Pancreas (tissue), 10 donors: ENCODE results near the gene WWOX. TPM values are rescaled to one million over a fixed set of nuclear protein-coding genes. Genes with fewer than 3 reads are reported as not detected.

ENCODE experiments used
- ATAC-seq, 4 donors: fragments of 200-7000 bp; cut with Tn5 transposase; one replicate each; pipeline versions ENCODE4 v1.8.0 to v1.9.1; 2020; ENCODE audit warnings: mild to moderate bottlenecking in 4 of 4, moderate library complexity in 4 of 4
- DNase-seq, 6 donors: peaks; one replicate each; pipeline ENCODE4 v3.0.0-alpha.2; 2020
- FAIRE-seq: peaks from 2 replicates; lab custom pipeline; 2012; peaks lifted over from hg19 to GRCh38; lab: Jason Lieb, UNC
- H3K27ac ChIP-seq, 4 donors: fragments of 200-600 bp; sonication (generic); 1 replicate in 3 of 4; 2 replicates in 1 of 4; pipeline versions ENCODE4 v1.5.0 to v1.8.0; 2020
- H3K27me3 ChIP-seq, 4 donors: fragments of 200-600 bp; one replicate each; pipeline ENCODE4 v1.8.0; 2021
- H3K36me3 ChIP-seq, 3 donors: fragments of 200-600 bp; sonication (generic) in 1 of 3; one replicate each; pipeline versions ENCODE4 v1.5.0 to v1.8.0; 2020 to 2021
- H3K4me1 ChIP-seq, 3 donors: fragments of 200-600 bp; one replicate each; pipeline ENCODE4 v1.8.0; 2021
- H3K4me3 ChIP-seq, 4 donors: fragments of 200-600 bp; sonication (generic) in 2 of 4; one replicate each; pipeline versions ENCODE4 v1.5.0 to v1.8.0; 2020 to 2021
- H3K9me3 ChIP-seq, 4 donors: fragments of 200-600 bp; one replicate each; pipeline ENCODE4 v1.8.0; 2021
- WGBS, 2 donors: extraction: QIAGEN DNeasy Blood & Tissue Kit; methylation state at CpG; one replicate each; pipeline ENCODE4 v1.1.7; 2013; 5-methylcytosine and 5-hydroxymethylcytosine counted together
- intact Hi-C, 3 donors: fragments of 100-400 bp; cut with DNase I; formaldehyde crosslinking; loops; one replicate each; pipeline versions ENCODE4 v1.11.1 to v1.14.2; 2022
- polyA plus RNA-seq, 2 donors: library from polyadenylated mRNA; stranded (reverse); fragments of 200-250 nt; gene quantifications; one replicate each; pipeline ENCODE4 v1.2.3, GENCODE V29; 2013
- total RNA-seq, 6 donors: library from RNA; stranded (reverse); fragmentation: NEBNext Ultra II Directional in 4 of 6; extraction: Animal tissue kit (Norgen Biotek cat#: 25700) in 4 of 6; gene quantifications; one replicate each; pipeline versions ENCODE4 v1.2.1 to v1.2.4, GENCODE V29; 2021 to 2023
- TF ChIP-seq, protein P1 (sequence below), 4 donors: fragments of 200-600 bp; sonication (generic) in 3 of 4; IDR thresholded peaks; one replicate each; pipeline versions ENCODE4 v1.5.0 to v1.8.0; 2021; ENCODE audit warnings: antibody characterized with exemption in 4 of 4
- donor health status: healthy with polysubstance abuse.
- donor health status: DM: no; HTN: no; CAD: no; lungs with moderate emphysema.
- donor health status: DM: no; HTN: no; CAD: no.
- donor health status: control.
- donor health status: control.
- donor health status: Bipolar disorder and iron deficiency.
- donor health status: DM: yes; HTN: yes; CAD: no.
- donor health status: DM: no; HTN: no; CAD: no.
- donor health status: DM: no; HTN: no; CAD: no.
- donor health status: DM: yes; HTN: yes; CAD: no.

The WWOX gene
- total and polyA plus RNA-seq, 8 donors = 6.8 to 14.4 (median 10.8) TPM

DNA sequence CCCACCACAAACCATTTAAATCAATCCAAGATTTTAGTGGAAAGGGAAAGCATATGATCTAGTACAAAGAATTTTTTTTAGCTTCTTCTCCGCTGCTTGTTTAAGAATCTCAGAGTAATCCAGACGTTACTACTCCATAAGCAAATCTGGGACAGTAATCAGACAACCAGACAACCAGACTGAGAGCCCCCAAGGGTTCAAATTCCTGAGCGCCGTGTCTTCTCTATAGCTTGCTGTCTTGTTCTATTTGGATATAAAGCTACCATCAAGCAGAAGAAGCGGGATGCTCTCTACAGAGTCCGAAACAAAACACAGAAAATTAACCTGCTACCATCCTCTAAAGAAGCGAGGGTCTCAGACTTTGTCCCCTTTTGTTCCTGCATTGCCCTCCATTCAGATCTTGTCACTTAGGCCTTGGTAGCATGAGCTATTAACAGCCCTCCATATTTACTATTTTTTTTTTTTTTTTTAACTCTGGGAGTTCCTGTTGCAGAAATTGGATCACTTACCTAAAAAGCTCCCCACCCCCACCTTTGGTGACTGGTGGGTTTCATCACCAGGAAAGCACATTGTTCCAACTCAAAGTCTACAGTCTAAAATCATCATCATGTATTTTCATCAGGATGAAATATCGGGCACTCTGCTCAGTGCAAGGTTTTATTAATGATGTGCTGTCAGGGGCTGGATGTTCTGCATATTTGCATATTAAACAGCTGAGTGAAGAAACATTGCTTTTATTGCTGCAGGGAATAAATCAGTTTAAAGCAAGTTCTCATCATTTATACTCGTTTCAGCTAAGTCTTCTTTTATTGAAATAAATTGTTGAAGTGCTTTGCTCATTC lies 576.7 kb downstream of the WWOX start:
- H3K4me3 ChIP-seq = no peak overlapping the region
- 88 to 89% methylated on average over 9 of the region's 9 CpGs for WGBS, 2 donors
- ATAC-seq = no peak
- TF ChIP-seq, protein P1, sequence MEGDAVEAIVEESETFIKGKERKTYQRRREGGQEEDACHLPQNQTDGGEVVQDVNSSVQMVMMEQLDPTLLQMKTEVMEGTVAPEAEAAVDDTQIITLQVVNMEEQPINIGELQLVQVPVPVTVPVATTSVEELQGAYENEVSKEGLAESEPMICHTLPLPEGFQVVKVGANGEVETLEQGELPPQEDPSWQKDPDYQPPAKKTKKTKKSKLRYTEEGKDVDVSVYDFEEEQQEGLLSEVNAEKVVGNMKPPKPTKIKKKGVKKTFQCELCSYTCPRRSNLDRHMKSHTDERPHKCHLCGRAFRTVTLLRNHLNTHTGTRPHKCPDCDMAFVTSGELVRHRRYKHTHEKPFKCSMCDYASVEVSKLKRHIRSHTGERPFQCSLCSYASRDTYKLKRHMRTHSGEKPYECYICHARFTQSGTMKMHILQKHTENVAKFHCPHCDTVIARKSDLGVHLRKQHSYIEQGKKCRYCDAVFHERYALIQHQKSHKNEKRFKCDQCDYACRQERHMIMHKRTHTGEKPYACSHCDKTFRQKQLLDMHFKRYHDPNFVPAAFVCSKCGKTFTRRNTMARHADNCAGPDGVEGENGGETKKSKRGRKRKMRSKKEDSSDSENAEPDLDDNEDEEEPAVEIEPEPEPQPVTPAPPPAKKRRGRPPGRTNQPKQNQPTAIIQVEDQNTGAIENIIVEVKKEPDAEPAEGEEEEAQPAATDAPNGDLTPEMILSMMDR (IDR thresholded peaks at IDR 0.05) = no peak
- no peak overlapping the region for H3K27ac ChIP-seq
- no peaks in the 10 kb centered on the region for H3K4me1 ChIP-seq
- no peak for FAIRE-seq
- no peak for DNase-seq
- intact Hi-C loops = no loop called here
- H3K9me3 ChIP-seq = no peaks in the 10 kb centered on the region
- H3K36me3 ChIP-seq = no peaks in the 10 kb centered on the region
- H3K27me3 ChIP-seq = no peaks in the 10 kb centered on the region

DNA sequence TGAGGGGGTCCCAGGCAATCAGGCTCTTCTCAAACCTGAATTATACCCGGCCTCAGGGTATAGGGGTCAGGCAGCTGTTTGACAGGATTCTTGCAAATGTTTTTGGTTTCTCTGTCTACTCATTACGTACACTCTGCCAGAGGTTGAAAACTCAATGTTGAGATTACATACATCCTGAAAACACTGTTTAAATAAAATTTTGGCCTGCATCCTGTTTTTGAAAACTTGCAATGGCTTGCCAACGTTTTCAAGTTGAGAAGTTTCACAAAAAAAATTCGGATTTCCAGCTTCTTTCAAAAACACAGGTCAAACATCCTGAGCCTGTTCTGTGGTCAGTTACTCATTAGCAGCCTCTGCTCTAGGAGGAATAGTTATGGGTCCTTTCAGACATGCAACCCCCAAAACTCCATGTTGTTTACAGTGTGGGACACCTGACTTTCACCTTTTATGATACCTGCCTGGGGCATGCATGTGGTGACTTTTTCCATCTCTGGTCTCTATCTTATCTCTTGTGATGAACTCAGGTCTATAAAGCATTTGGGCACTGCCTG lies 577.8 kb downstream of the WWOX start:
- H3K27ac ChIP-seq = no peak overlapping the region
- H3K36me3 ChIP-seq = no peaks in the 10 kb centered on the region
- ATAC-seq (no peak), FAIRE-seq (no peak), DNase-seq (no peak)
- WGBS, 2 donors = 44 to 53% methylated on average over 4 of the region's 4 CpGs
- intact Hi-C loops = no loop called here
- TF ChIP-seq, protein P1 (IDR thresholded peaks at IDR 0.05) = no peak
- no peaks in the 10 kb centered on the region for H3K4me1 ChIP-seq
- no peaks in the 10 kb centered on the region for H3K9me3 ChIP-seq
- H3K4me3 ChIP-seq = no peak overlapping the region
- no peaks in the 10 kb centered on the region for H3K27me3 ChIP-seq

DNA sequence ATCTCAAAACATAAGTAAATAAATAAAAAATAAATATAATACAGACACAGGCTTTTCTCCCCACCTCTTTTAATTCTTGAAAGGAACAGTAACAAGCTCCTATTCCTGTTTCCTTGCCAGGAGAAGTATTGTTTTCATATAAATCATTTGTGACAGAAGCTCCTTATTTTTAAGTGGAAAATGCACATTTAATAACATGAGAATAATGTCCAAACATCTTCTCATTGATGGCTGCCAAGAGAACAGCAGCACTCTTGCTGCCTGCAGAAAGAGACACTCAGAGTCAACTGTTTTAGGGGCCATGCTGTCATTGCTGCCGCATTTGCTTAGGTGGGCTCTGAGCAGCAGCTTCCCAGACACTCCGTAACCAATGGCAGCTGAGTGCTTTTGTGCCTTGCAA lies 580.1 kb downstream of the WWOX start:
- FAIRE-seq (no peak), DNase-seq (no peak), ATAC-seq (no peak)
- H3K27me3 ChIP-seq = no peaks in the 10 kb centered on the region
- no peaks in the 10 kb centered on the region for H3K36me3 ChIP-seq
- no peaks in the 10 kb centered on the region for H3K9me3 ChIP-seq
- intact Hi-C loops = no loop called here
- H3K4me1 ChIP-seq = no peaks in the 10 kb centered on the region
- 96 to 98% methylated on average over 2 of the region's 2 CpGs for WGBS, 2 donors
- H3K4me3 ChIP-seq = no peak overlapping the region
- H3K27ac ChIP-seq = no peak overlapping the region
- TF ChIP-seq, protein P1 (IDR thresholded peaks at IDR 0.05) = no peak

DNA sequence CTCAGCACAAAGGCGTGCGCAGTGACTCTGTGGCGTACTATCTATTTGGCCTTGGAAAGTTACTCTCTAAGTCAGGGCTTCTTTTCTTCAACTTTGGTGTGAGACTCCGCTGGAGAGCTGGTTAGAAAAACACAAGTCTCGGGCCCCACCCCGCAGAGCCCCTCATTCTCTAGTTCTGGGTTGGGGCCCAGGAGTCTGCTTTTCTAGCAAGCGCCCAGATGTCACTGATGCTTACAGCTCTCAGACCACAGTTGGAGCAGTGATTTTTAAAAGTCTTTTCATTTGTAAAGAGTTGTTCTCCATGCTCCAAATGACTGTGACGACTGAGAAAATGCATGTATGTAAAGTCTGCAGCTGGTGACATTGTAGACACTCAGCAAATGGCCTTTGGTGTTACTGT lies 582.3 kb downstream of the WWOX start:
- Histone ChIP-seq H3K27ac (no peak overlapping the region), H3K4me1 (no peaks in the 10 kb centered on the region), H3K36me3 (no peaks in the 10 kb centered on the region), H3K27me3 (no peaks in the 10 kb centered on the region), H3K9me3 (no peaks in the 10 kb centered on the region), H3K4me3 (no peak overlapping the region)
- 92 to 95% methylated on average over 8 of the region's 8 CpGs for WGBS, 2 donors
- TF ChIP-seq, protein P1 (IDR thresholded peaks at IDR 0.05) = no peak
- ATAC-seq (no peak), FAIRE-seq (no peak), DNase-seq (no peak)
- intact Hi-C loops = no loop called here
